ENCODE results near the gene TBC1D21. TPM values are rescaled to one million over a fixed set of nuclear protein-coding genes. Genes with fewer than 3 reads are reported as not detected.

TBC1D21 gene
- polyA plus RNA-seq, 1 donor (not counting 4 experiments of a cell fraction or from before 2014, with no cell fraction given), result not detected

GRCh38 chr15:73902121-73903020 is 29.0 kb downstream of the TBC1D21 start:
- Histone ChIP-seq H3K4me2 (ENCODE audit: control insufficient read depth, extremely low read depth, insufficient read depth, low read depth, low read length) (no peak overlapping the region), H3K9me3 (ENCODE audit: control insufficient read depth, low read depth, low read length) (no peaks in the 10 kb centered on the region), H3K36me3 (ENCODE audit: control insufficient read depth in 2 of 2, extremely low read depth in 1 of 2, insufficient read depth in 2 of 2, low read length in 2 of 2) (no peaks in the 10 kb centered on the region), H3K27ac (ENCODE audit: control insufficient read depth, insufficient read depth, low read length) (no peak overlapping the region), H4K20me1 (ENCODE audit: control insufficient read depth, extremely low read depth, insufficient read depth, low read length) (no peaks in the 10 kb centered on the region), H3K27me3 (ENCODE audit: control insufficient read depth, extremely low read depth, insufficient read depth, low read length) (peaks cover 4% of the 10 kb centered on the region), H3K4me1 (ENCODE audit: control insufficient read depth, extremely low read depth, insufficient read depth, low read length) (peaks cover 5% of the 10 kb centered on the region), H3K79me2 (ENCODE audit: control insufficient read depth, insufficient read depth, low read length) (no peaks in the 10 kb centered on the region), H3K4me3 (ENCODE audit: control insufficient read depth in 2 of 3, extremely low read depth in 1 of 3, insufficient read depth in 2 of 3, low read depth in 1 of 3, low read length in 3 of 3) (no peak overlapping the region), H3K9ac (ENCODE audit: control insufficient read depth, extremely low read depth, insufficient read depth, low read length) (no peak overlapping the region), H2AFZ (ENCODE audit: control insufficient read depth, low read length) (no peak overlapping the region), H3K9me1 (ENCODE audit: control insufficient read depth, extremely low read depth, insufficient read depth, low read length) (no peaks in the 10 kb centered on the region)
- no peak for FAIRE-seq
- TF ChIP-seq CTCF (optimal IDR thresholded peaks at IDR 0.05 in 1 of 3, IDR thresholded peaks at IDR 0.05 in 1 of 3, conservative IDR thresholded peaks at IDR 0.05 in 1 of 3; ENCODE audit: extremely low read depth in 1 of 3, insufficient read depth in 2 of 3, low read length in 3 of 3) (no peak), EZH2 (IDR thresholded peaks at IDR 0.05; ENCODE audit: low read length) (no peak)
- dilution Hi-C loops (cut with MboI; ENCODE audit: extremely low pct_ligation_motif_present, low sequenced_read_pairs), result no loop called here
- DNase-seq (ENCODE audit: low read depth, low spot score), result no peak

GRCh38 chr15:73904026-73904815 is 30.9 kb downstream of the TBC1D21 start:
- no peak overlapping the region for H3K4me2 ChIP-seq (ENCODE audit: control insufficient read depth, extremely low read depth, insufficient read depth, low read depth, low read length)
- no peak overlapping the region for H3K4me3 ChIP-seq (ENCODE audit: control insufficient read depth in 2 of 3, extremely low read depth in 1 of 3, insufficient read depth in 2 of 3, low read depth in 1 of 3, low read length in 3 of 3)
- peaks cover 4% of the 10 kb centered on the region for H3K27me3 ChIP-seq (ENCODE audit: control insufficient read depth, extremely low read depth, insufficient read depth, low read length)
- H3K9me3 ChIP-seq (ENCODE audit: control insufficient read depth, low read depth, low read length), result no peaks in the 10 kb centered on the region
- no peaks in the 10 kb centered on the region for H4K20me1 ChIP-seq (ENCODE audit: control insufficient read depth, extremely low read depth, insufficient read depth, low read length)
- H3K4me1 ChIP-seq (ENCODE audit: control insufficient read depth, extremely low read depth, insufficient read depth, low read length), result peaks cover 5% of the 10 kb centered on the region
- no peak overlapping the region for H2AFZ ChIP-seq (ENCODE audit: control insufficient read depth, low read length)
- no peak for TF ChIP-seq CTCF (optimal IDR thresholded peaks at IDR 0.05 in 1 of 3, IDR thresholded peaks at IDR 0.05 in 1 of 3, conservative IDR thresholded peaks at IDR 0.05 in 1 of 3; ENCODE audit: extremely low read depth in 1 of 3, insufficient read depth in 2 of 3, low read length in 3 of 3)
- no peak for TF ChIP-seq EZH2 (IDR thresholded peaks at IDR 0.05; ENCODE audit: low read length)
- H3K9ac ChIP-seq (ENCODE audit: control insufficient read depth, extremely low read depth, insufficient read depth, low read length), result no peak overlapping the region
- dilution Hi-C loops (cut with MboI; ENCODE audit: extremely low pct_ligation_motif_present, low sequenced_read_pairs), result no loop called here
- H3K27ac ChIP-seq (ENCODE audit: control insufficient read depth, insufficient read depth, low read length), result no peak overlapping the region
- no peaks in the 10 kb centered on the region for H3K36me3 ChIP-seq (ENCODE audit: control insufficient read depth in 2 of 2, extremely low read depth in 1 of 2, insufficient read depth in 2 of 2, low read length in 2 of 2)
- no peaks in the 10 kb centered on the region for H3K9me1 ChIP-seq (ENCODE audit: control insufficient read depth, extremely low read depth, insufficient read depth, low read length)
- FAIRE-seq (no peak), DNase-seq (ENCODE audit: low read depth, low spot score) (no peak)
- no peaks in the 10 kb centered on the region for H3K79me2 ChIP-seq (ENCODE audit: control insufficient read depth, insufficient read depth, low read length)
